HEK293 (cell line): ENCODE measurements around the gene LST1.

Experiments
- CTCF ChIP-seq: fragments of 450-650 bp; formaldehyde crosslinking; IDR thresholded peaks from 2 replicates; pipeline ENCODE4 v1.5.1; 2016; ENCODE audit warnings: missing biosample characterization, missing genetic modification characterization
- EGR2 ChIP-seq: fragments of 450-650 bp; formaldehyde crosslinking; IDR thresholded peaks from 2 replicates; pipeline ENCODE4 v1.5.1; 2016; ENCODE audit warnings: low read depth, missing biosample characterization, missing genetic modification characterization
- GLIS1 ChIP-seq: fragments of 450-650 bp; formaldehyde crosslinking; IDR thresholded peaks from 2 replicates; pipeline ENCODE4 v1.5.1; 2016; ENCODE audit warnings: missing biosample characterization, missing genetic modification characterization
- KLF1 ChIP-seq: fragments of 450-650 bp; formaldehyde crosslinking; IDR thresholded peaks from 2 replicates; pipeline ENCODE4 v1.5.1; 2016; ENCODE audit warnings: missing biosample characterization, missing genetic modification characterization
- KLF10 ChIP-seq: fragments of 450-650 bp; IDR thresholded peaks from 2 replicates; pipeline ENCODE4 v1.5.1; 2018; ENCODE audit warnings: missing biosample characterization, mild to moderate bottlenecking, missing genetic modification characterization
- PRDM1 ChIP-seq: fragments of 450-650 bp; formaldehyde crosslinking; IDR thresholded peaks from 2 replicates; pipeline ENCODE4; 2016; ENCODE audit warnings: missing biosample characterization, missing genetic modification characterization
- PRDM6 ChIP-seq: fragments of 450-650 bp; formaldehyde crosslinking; IDR thresholded peaks from 2 replicates; pipeline ENCODE4 v1.5.1; 2017; ENCODE audit warnings: missing biosample characterization, missing genetic modification characterization
- RBAK ChIP-seq: fragments of 450-650 bp; formaldehyde crosslinking; IDR thresholded peaks from 2 replicates; pipeline ENCODE4 v1.5.1; 2016; ENCODE audit warnings: missing biosample characterization, missing genetic modification characterization
- SCRT1 ChIP-seq: fragments of 450-650 bp; formaldehyde crosslinking; IDR thresholded peaks from 2 replicates; pipeline ENCODE4 v1.5.1; 2016; ENCODE audit warnings: missing biosample characterization, missing genetic modification characterization, borderline replicate concordance
- TRIM28 ChIP-seq: IDR thresholded peaks from 2 replicates; pipeline ENCODE4 v1.6.1; 2011; ENCODE audit warnings: low read length, control low read depth, borderline replicate concordance
- TSHZ1 ChIP-seq: fragments of 450-650 bp; formaldehyde crosslinking; IDR thresholded peaks from 2 replicates; pipeline ENCODE4 v1.5.1; 2016; ENCODE audit warnings: missing biosample characterization, missing genetic modification characterization, borderline replicate concordance
- WT1 ChIP-seq: fragments of 450-650 bp; formaldehyde crosslinking; IDR thresholded peaks from 2 replicates; pipeline ENCODE4 v1.5.1; 2016; ENCODE audit warnings: missing biosample characterization, missing genetic modification characterization
- YY1 ChIP-seq: fragments of 450-650 bp; formaldehyde crosslinking; IDR thresholded peaks from 2 replicates; pipeline ENCODE4 v1.5.1; 2018; ENCODE audit warnings: missing biosample characterization, missing genetic modification characterization
- ZBTB1 ChIP-seq: fragments of 450-650 bp; formaldehyde crosslinking; IDR thresholded peaks from 2 replicates; pipeline ENCODE4 v1.5.1; 2016; ENCODE audit warnings: missing biosample characterization, missing genetic modification characterization
- ZBTB11 ChIP-seq: fragments of 450-650 bp; formaldehyde crosslinking; conservative IDR thresholded peaks from 2 replicates; pipeline ENCODE4 v1.5.1; 2016; ENCODE audit warnings: low read depth, missing biosample characterization, missing genetic modification characterization
- ZBTB21 ChIP-seq: fragments of 450-650 bp; formaldehyde crosslinking; IDR thresholded peaks from 2 replicates; pipeline ENCODE4 v1.5.1; 2017; ENCODE audit warnings: missing biosample characterization, missing genetic modification characterization
- ZFHX2 ChIP-seq: fragments of 450-650 bp; formaldehyde crosslinking; conservative IDR thresholded peaks from 2 replicates; pipeline ENCODE4 v1.5.1; 2016; ENCODE audit warnings: missing biosample characterization, missing genetic modification characterization
- ZNF2 ChIP-seq: fragments of 450-650 bp; formaldehyde crosslinking; IDR thresholded peaks from 2 replicates; pipeline ENCODE4 v1.5.1; 2016; ENCODE audit warnings: missing biosample characterization, missing genetic modification characterization
- ZNF202 ChIP-seq: fragments of 450-650 bp; formaldehyde crosslinking; IDR thresholded peaks from 2 replicates; pipeline ENCODE4 v1.5.1; 2016; ENCODE audit warnings: missing biosample characterization, missing genetic modification characterization, borderline replicate concordance
- ZNF266 ChIP-seq: fragments of 450-650 bp; formaldehyde crosslinking; IDR thresholded peaks from 2 replicates; pipeline ENCODE4 v1.5.1; 2016; ENCODE audit warnings: missing biosample characterization, missing genetic modification characterization, low read depth
- ZNF354C ChIP-seq: fragments of 450-650 bp; formaldehyde crosslinking; IDR thresholded peaks from 2 replicates; pipeline ENCODE4 v1.5.1; 2016; ENCODE audit warnings: missing biosample characterization, missing genetic modification characterization, low read depth, borderline replicate concordance
- ZNF398 ChIP-seq: fragments of 450-650 bp; formaldehyde crosslinking; IDR thresholded peaks from 2 replicates; pipeline ENCODE4 v1.5.1; 2017; ENCODE audit warnings: missing biosample characterization, missing genetic modification characterization
- ZNF423 ChIP-seq: fragments of 450-650 bp; formaldehyde crosslinking; IDR thresholded peaks from 2 replicates; pipeline ENCODE4 v1.5.1; 2016; ENCODE audit warnings: missing biosample characterization, missing genetic modification characterization
- ZNF514 ChIP-seq: fragments of 450-650 bp; formaldehyde crosslinking; IDR thresholded peaks from 2 replicates; pipeline ENCODE4 v1.5.1; 2016; ENCODE audit warnings: missing biosample characterization, missing genetic modification characterization
- ZNF560 ChIP-seq: fragments of 450-650 bp; formaldehyde crosslinking; IDR thresholded peaks from 2 replicates; pipeline ENCODE4 v1.5.1; 2017; ENCODE audit warnings: missing biosample characterization, missing genetic modification characterization, borderline replicate concordance
- ZNF623 ChIP-seq: fragments of 450-650 bp; formaldehyde crosslinking; IDR thresholded peaks from 2 replicates; pipeline ENCODE4 v1.5.1; 2016; ENCODE audit warnings: missing biosample characterization, missing genetic modification characterization
- ZNF707 ChIP-seq: fragments of 450-650 bp; formaldehyde crosslinking; IDR thresholded peaks from 2 replicates; pipeline ENCODE4 v1.5.1; 2016; ENCODE audit warnings: missing biosample characterization, missing genetic modification characterization
- ZXDB ChIP-seq: fragments of 450-650 bp; formaldehyde crosslinking; IDR thresholded peaks from 2 replicates; pipeline ENCODE4 v1.5.1; 2016; ENCODE audit warnings: missing biosample characterization, missing genetic modification characterization

Gene LST1

GRCh38 chr6:31546339-31546957, 39.6 kb upstream of the LST1 start, which contains the start of gene ATP6V1G2 (continued):
- TF ChIP-seq CTCF (peak; percentile 87), ZNF623 (tag by site-specific recombination) (no peak), ZNF2 (tag by site-specific recombination) (peak; percentile 60; the same call in 1 of the 2 replicates), WT1 (tag by site-specific recombination) (no peak; the same call in none of the 2 replicates), ZNF423 (tag by site-specific recombination) (no peak), ZNF354C (tag by site-specific recombination) (no peak), ZXDB (no peak), PRDM1 (tag by site-specific recombination) (no peak), KLF1 (tag by site-specific recombination) (no peak), ZBTB1 (tag by site-specific recombination) (no peak), RBAK (tag by site-specific recombination) (no peak), ZFHX2 (tag by site-specific recombination) (0 out of 2 replicates have a peak, but pooled peaks have one; percentile 54), SCRT1 (peak; percentile 99), TRIM28 (peak; percentile 81; the same call in 1 of the 2 replicates), TSHZ1 (tag by site-specific recombination) (no peak), ZBTB11 (peak; percentile 90), GLIS1 (tag by site-specific recombination) (peak; percentile 86), EGR2 (peak; percentile 34), ZNF398 (tag by site-specific recombination) (peak; percentile 54), ZNF266 (tag by site-specific recombination) (no peak), YY1 (tag by site-specific recombination) (0 out of 2 replicates have a peak, but pooled peaks have one; percentile 27), ZNF514 (tag by site-specific recombination) (no peak), PRDM6 (tag by site-specific recombination) (no peak), ZBTB21 (no peak), ZNF202 (tag by site-specific recombination) (no peak), ZNF560 (tag by site-specific recombination) (no peak), KLF10 (tag by site-specific recombination) (peak; percentile 37; the same call in 1 of the 2 replicates), ZNF707 (tag by site-specific recombination) (no peak)
